ENCODE results near the gene PIP4K2C. TPM values are rescaled to one million over a fixed set of nuclear protein-coding genes. Genes with fewer than 3 reads are reported as not detected.

Gene PIP4K2C
- polyA plus RNA-seq, 3 donors, result 36.5 to 42.1 (median 40.0) TPM

DNA sequence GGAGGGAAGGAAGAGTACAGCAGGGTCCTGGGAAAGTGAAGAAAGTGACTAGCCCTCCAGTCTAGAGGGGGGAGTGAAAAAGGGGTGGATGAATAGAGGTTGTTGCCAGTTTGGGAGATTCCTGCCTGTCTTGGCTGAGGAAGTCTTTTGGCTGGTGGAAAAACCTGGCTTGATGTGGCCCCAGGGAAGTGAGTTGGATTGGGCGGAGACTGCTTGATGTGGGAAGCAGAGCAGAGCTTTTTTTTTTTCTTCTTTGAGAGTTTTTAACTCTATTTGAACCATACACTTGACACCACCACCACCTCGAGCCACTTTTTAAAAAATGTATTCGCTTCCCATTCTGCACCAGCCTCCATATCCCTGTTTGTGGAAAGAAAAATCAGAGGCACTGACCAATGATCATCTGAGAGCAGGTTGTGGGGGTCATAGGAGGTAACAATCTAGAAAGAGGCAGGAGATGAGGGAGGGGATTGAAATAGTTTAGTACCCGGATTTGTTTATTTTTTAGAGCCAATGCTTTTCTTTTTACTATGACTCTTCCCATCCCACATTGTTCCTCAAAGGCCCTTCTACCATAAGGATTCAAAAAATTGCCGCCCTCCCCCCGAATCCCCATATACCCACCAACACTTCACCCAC is 12.9 kb downstream of the PIP4K2C start:
- DNase-seq (ENCODE audit: extremely low read depth in 1 of 11, low read depth in 9 of 11, low spot score in 4 of 11), result peak in 2 of 11 donors; percentile 65 to 74

DNA sequence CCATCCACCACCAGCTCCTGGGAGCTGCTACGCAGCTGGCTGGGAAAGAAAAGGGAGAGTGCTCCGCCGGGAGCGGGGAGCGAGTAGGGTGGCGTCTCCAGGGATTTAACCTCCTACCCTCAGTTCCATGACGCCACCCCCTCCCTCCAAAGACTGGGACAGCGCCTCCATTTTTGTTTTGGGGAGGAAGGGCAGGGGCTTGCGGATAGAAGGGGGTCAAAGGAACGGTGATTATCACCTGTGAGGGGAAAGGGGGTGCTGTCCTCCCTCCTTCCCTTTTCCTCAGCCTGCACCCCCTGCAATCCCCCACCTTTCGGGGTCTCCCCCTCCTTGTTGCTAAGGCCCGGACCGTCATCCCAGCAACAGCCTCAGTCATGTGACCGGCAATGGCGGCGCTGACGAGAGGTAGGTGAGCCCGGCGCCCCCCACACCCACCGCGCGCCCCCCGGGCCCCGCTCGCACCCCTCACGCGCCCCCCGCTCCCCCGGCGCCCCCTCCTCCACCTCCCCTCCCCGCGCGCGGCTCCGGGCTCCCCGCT is 13.5 kb downstream of the PIP4K2C start, which contains the start of gene DTX3:
Gene DTX3 (plus strand): TSS at position 371 of the 538 bp plus-strand sequence. CDS start 1,694 bp downstream, outside the sequence.
- no peak for DNase-seq (ENCODE audit: extremely low read depth in 1 of 11, low read depth in 9 of 11, low spot score in 4 of 11)

DNA sequence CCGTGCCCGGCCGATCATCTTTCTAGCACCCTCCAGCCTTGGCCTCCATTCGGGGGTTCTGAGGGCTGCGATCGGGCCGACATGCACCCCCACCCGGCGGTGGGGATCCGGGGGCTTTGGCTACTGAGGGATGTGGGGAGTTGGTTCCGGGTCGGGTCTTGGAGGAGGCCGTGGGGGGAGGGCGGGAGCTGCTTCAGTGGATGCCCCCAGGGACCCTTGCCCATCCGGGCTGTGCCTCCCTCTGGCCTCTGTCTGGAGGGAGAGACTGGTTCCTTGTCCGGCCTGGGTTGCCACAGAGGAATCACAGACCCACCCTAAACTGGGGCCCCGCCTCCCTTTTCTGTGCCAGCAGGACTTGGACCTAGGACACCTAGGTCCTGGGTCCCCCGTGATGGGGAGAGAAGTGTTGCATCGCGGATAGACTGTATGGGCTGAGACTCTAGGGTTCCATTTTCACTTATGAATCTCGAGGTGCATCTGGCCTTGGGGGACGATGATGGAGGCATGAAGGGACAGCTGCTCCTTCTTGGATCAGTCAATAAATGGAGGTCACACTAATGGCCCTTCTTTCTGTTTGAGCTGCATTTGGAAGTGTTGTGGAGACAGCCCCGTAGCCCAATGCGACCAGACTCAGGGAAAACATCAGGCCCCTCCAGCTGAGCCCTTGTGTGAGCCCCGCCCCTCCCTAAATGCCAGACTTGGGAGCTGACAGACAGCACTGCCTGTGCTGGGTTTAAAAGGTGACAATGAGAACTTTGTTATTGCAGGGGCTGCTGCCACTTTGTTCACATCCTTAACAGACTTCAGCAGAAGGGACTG is 14.2 kb downstream of the PIP4K2C start:
- DNase-seq (ENCODE audit: extremely low read depth in 1 of 11, low read depth in 9 of 11, low spot score in 4 of 11), result no peak

DNA sequence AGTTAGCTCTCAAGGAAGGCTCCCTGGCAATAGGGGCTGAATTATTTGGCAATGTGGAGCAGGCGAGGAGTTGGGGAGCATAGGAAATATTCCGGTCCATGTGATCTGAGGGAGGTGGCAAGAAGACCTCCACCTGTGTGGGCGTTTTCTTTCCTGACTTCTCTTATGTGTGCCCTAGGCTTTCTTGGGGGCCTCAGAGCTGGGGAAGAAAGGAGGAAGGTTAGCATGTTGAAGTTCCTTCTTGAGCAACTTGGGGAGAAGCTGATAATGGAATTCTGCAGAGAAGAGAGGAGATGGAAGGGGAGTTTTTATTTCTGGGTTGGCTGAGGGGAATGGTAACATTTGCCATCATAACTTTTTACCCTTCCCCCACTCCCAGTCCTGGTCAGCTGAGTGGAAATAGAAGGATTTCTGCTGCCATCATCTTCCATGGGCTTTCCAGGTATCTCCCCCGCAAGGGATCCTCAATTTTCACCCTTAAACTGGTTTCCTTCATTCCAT is 14.9 kb downstream of the PIP4K2C start:
- no peak for DNase-seq (ENCODE audit: extremely low read depth in 1 of 11, low read depth in 9 of 11, low spot score in 4 of 11)

DNA sequence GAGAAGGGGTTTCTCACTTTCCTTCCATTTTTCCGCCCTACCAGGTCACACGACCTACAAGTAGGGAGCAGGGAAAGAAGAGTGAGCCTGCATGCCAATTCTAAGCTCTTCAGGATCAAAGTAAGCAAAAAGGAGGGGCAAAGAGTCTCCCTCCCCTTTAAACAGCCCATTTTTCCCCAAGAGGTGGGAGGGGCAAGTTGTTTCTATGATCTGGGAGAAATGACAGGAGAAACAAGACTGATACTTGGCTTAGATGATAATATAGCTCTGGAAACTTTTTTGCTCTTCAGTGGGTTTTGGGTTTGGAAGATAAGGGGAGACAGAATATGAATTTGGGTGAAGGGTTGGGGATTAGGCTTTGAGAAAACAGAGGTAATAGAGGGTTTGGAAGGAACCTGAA is 15.4 kb downstream of the PIP4K2C start:
- no peak for DNase-seq (ENCODE audit: extremely low read depth in 1 of 11, low read depth in 9 of 11, low spot score in 4 of 11)

DNA sequence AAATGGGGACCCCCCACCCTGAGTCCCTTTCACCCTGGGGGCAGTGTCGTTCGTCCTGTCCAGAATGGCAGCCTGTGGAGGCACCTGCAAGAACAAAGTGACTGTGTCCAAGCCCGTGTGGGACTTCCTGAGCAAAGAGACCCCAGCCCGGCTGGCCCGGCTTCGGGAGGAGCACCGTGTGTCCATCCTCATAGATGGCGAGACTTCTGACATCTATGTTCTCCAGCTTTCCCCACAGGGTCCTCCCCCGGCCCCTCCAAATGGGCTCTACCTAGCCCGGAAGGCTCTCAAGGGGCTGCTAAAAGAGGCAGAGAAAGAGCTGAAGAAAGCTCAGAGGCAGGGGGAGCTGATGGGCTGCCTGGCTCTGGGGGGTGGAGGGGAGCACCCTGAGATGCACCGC is 15.8 kb downstream of the PIP4K2C start:
- DNase-seq (ENCODE audit: extremely low read depth in 1 of 11, low read depth in 9 of 11, low spot score in 4 of 11), result no peak

DNA sequence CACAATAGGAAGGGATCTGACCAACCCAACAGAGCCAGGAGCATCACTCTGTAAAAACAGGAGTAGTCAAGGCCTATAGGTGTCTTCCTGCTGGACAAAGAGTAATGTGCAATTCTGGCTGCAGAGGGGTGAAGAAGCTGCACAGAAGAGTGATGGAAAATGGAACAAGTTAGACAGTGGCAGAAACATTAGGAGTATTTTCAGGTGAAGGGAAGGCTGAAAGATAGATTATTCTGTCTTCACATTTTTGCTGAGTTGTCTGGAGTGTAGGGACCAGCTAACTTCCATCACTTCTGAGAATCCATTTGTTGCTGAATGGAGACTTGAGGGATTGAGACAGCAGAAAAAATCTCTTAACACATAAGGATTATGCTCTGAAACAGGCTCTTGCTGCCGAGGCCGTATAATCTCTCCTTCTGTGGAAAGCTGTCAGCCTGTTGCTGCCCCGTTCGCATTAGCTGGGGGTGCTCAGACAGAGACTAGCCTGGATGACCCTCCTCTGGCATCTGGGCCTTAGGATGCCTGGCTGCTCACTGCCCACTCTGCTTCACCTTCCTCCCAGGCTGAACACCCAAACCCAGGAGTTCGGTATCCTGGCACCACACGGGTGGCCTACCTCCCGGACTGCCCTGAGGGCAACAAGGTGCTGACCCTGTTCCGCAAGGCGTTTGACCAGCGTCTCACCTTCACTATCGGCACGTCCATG is 17.1 kb downstream of the PIP4K2C start:
- DNase-seq (ENCODE audit: extremely low read depth in 1 of 11, low read depth in 9 of 11, low spot score in 4 of 11), result no peak

DNA sequence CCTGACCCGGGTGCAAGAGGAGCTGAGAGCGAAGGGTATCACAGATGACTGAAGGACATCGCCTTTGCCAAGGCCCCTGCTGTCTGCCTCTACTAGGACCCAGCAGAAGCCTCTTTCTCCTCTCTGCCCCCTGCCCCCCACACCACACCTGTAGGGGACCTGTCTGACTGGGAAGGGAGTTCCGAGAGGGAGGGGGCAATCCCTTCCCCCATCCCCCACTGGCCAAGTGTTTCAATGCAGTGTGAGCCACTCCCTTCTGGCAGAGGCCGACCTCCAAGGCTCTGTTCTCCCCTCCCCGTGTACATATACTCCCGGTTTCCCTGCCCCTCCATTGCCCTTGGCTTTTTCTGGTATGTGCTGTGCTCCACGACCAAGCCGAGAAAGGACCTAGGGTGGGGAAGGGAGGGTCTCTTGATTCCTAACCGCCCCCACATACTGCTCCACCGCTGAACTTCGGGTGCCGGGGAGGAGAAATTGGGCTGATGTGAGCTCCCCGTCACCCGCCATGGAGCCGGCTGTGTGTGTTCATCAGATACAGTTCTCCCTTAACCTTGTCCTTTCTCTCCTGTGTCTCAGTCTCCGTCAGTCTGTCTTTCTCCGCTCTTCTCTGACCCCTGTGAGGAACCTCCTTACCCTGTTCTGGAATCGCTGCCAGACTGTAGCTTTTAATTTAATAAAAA is 18.2 kb downstream of the PIP4K2C start:
- no peak for DNase-seq (ENCODE audit: extremely low read depth in 1 of 11, low read depth in 9 of 11, low spot score in 4 of 11)

DNA sequence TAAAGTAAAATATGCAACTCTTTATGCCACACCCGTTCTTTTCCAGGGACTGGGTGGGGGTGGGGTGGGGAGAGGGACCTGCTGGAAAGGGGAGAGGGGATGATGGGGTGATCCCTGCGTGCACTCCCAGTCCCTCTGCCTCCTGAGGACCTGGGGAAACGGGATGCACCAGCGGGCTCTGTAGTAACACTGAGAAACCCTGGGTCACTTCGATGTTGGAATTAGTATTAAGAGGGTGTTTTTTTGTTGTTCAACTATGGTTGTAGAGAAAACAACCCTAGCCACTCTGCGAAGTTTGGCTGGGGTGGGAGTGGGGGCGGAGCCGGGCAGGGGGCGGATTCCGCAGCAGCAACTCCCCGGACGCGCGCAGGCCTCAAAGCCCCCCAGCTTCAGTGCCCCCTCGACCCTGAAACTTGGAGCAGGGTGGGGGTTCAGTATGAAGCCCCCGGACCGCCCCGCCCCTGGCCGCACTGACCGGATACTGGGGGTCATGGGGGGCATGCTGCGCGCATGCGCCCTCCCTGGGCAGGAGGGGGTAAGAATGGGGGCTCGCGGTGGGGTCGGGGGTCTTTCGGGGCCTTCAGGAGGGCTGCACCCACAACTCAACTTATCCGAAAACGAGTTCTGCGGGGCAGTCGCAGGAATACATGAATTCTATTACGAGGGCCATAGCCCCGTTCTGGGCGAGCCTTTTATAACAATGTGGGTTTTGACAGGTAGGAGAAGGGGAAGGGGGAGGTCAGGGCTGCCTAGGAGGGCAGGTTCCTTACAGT is 19.0 kb downstream of the PIP4K2C start:
- DNase-seq (ENCODE audit: extremely low read depth in 1 of 11, low read depth in 9 of 11, low spot score in 4 of 11), result no peak

DNA sequence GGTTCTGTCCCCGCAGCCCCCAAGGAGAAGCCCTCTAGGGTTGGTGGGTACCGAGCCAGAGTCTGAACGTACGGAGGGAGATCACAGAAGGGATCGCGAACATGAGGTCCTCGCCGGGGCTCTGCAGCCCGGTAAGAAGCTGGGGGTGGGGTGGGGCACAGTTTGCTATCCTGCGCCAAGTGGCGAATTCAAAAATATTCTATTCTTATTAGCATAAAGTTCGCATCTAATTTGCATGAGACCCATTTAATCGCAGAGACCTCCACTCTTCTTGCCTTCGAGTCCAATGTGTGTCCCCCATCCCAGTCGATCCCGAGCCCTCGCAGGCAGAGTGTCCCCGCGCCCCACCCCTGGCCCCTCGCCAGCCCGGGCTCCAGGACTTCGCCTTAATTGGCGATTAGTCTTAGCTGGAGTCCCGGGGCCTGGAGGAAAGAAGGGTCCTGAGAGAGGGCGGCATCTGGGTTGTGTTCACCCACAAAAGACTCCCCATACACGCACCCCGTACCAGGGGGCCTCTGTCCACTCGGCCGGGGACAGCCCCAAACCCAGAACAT is 19.6 kb downstream of the PIP4K2C start:
- no peak for DNase-seq (ENCODE audit: extremely low read depth in 1 of 11, low read depth in 9 of 11, low spot score in 4 of 11)

DNA sequence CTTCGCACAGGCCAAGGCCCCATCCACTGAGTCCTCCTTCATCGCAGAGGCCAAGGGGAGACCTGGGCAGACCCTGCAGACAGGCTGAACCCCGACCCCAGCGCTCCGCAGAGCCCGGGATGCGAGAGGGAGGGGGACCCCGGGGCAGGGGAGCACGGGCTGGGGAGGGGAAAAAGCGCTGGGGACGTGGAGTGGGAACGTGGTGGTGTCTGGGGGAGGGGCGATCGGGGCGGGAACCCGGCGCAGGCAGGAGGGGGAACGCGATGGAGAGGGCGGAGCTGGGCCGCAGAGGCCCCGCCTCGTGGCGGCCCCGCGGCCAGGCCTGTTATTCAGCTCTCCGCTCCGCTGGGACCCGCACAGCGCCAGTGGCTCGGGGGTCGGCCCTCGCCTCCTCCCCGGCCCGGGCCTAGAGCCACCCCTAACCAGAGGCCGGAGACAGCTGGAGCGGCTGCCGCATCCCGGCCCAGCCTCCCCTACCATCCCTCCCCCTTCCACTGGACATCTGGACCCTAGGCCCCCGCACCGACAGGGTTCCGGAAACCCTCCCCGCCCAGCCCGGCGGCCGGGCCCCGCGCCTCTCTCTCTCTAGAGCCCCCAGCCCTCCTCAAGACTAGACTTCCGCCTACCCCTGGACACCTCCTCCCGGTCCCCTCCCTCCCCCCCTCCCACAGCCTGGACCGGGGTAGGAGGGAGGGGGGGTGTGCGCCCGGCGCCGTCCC is 20.3 kb downstream of the PIP4K2C start, which contains the start of gene ARHGEF25:
Gene ARHGEF25 (plus strand): TSS at position 328 of the 719 bp plus-strand sequence. CDS start 460 bp downstream, outside the sequence.
- peak in 6 of 11 donors; percentile 68 to 83 (median 71) for DNase-seq (ENCODE audit: extremely low read depth in 1 of 11, low read depth in 9 of 11, low spot score in 4 of 11)

DNA sequence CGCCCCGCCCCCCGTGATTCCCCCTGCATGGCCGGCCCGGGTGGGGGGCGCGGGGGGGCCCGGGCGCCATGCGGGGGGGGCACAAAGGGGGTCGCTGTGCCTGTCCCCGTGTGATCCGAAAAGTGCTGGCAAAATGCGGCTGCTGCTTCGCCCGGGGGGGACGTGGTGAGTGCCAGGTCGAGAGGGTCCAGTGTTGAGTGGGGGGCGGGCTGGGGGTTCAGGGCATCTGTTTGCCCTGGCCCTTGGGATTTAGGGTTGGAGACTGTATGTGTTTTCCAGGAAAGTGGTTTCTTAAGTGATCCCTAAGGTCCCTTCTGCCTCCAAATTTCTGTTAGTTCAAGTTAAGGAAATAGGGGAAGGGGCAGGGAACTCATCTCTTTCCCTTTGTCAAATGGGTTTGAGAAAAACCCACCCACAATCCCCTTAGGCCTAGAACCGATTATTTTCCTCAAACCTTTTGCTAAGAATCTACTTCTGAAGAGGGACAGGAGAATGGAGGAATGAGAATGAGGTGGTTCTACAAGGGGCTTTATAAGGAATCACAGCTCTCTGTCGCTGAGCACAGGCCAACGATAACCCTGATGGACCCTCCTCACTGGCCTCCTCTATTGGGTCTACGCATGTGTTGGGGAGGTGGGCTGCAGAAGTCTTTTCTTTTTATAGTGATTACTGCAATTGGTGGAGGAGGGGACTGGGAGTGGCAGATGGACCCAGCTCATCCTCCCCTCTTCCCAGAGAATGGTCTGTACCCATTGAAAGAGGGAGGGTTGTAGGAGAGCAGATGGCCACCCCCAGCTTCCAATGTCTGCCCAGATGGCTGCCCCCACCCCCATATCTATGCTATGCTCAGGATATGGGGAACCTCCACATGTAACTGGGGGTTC is 21.1 kb downstream of the PIP4K2C start:
- no peak for DNase-seq (ENCODE audit: extremely low read depth in 1 of 11, low read depth in 9 of 11, low spot score in 4 of 11)

DNA sequence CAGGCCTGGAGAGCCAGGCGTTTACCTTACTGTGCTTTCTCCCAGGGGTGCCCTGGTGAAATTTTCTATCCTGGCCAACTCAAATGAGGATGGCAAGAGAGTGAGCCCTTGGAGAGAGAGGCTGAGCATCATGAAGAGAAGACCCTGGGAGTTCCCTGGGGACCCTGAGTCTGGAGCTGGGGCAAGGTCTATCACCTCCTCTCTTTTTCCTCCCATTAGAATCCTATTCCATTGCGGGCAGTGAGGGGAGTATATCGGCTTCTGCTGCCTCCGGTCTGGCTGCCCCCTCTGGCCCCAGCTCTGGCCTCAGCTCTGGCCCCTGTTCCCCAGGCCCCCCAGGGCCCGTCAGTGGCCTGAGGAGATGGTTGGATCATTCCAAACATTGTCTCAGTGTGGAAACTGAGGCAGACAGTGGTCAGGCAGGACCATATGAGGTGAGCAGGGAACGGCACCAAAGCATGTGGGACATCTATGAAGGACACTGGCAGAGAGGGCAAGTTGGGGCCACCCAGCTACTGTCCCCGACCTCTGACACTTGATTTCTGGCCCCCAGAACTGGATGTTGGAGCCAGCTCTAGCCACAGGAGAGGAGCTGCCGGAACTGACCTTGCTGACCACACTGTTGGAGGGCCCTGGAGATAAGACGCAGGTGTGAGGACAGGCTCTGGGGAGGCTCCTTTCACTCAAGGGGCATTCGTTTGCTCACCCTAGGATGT is 21.9 kb downstream of the PIP4K2C start:
- DNase-seq (ENCODE audit: extremely low read depth in 1 of 11, low read depth in 9 of 11, low spot score in 4 of 11), result no peak

DNA sequence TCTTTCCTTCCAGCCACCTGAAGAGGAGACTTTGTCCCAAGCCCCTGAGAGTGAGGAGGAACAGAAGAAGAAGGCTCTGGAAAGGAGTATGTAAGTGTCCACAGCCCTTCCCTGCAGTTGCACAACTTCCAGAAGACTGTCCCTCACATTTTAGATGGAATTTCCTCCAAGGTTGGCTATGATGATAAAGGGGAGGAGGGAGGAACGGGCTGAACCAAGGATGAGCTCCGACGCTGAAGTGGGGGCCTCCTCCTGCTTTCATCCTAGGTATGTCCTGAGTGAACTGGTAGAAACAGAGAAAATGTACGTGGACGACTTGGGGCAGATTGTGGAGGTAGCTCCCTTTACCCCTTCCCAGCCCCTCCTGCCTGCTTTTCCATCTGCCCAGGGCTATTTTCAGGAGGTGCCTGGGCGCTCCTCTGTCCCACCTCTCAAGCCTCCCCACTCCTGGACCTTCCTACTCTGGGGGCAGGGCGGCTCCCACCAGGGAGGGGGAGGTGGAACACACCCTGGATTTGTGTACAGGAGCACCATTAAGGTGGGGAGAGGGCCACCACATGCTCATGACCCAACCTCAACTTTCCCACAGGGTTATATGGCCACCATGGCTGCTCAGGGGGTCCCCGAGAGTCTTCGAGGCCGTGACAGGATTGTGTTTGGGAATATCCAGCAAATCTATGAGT is 22.6 kb downstream of the PIP4K2C start:
- no peak for DNase-seq (ENCODE audit: extremely low read depth in 1 of 11, low read depth in 9 of 11, low spot score in 4 of 11)
